GM12801 (cell line): Measurements from ENCODE around the gene SNTG2.

Experiments used
- CTCF ChIP-seq: IDR thresholded peaks from one replicate; pipeline ENCODE4 v1.5.1; 2011; ENCODE audit warnings: control low read depth; ENCODE audit not compliant: insufficient read length; ENCODE audit errors: extremely low read depth

Gene SNTG2

GRCh38 chr2:1156059-1156458 is 205.4 kb downstream of the SNTG2 start:
- no peak for TF ChIP-seq CTCF

DNA sequence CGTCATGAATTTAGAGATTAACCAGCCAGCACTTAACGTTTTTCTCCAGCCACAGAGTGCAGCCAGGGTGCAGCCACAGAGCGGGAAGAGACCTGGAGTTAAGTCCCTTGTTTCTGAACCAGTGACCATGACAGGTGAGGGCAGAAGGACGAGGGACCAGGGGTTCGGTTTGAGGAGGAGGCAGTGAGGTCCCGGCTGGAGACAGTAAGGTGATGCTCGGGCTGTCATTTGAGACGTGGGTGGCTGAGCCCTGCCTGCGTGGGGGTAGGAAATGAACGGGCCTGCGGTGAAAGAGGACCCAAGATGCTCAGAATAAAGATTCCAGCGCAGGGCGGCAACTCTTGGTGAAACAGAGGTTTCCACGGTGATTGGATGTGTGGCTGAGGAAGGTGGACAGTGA is 205.9 kb downstream of the SNTG2 start:
- TF ChIP-seq CTCF: no peak

DNA sequence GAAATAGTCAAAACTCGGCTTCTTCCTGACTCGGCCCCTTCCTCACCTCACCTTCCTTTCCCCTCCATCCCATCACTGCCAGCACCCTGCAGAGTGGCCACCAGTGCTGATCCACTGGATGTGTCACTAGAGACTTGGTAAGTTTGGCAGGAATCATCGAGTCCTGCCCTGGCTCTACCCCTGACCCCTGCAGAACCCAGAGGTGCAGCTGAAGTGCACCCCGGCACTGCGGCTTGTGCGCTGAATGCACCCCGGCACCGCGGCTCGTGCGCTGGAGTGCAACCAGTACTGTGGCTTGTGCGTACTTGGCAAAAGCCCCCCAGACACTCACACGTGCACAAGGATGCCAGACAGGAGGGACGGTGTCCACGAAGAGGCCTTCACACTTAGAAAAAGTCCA is 206.5 kb downstream of the SNTG2 start:
- TF ChIP-seq CTCF: no peak

DNA sequence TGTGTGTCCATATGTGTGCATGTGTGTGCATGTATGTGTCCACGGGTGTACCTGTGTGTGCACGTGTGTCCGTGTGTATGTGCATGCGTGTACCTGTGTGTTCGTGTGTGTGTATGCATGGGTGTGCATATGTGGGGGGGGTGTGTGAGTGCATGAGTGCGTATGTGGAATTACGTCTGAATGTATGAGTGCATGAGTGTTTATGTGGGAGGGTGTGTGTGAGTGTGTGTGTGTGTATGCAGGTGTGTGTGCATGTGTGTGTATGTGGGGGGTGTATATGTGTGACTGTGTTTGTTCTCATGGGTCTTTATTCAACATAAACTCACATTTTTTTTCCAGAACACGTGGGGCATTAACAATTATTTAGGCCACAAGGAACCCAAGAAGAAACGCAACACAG is 208.4 kb downstream of the SNTG2 start:
- no peak for TF ChIP-seq CTCF

DNA sequence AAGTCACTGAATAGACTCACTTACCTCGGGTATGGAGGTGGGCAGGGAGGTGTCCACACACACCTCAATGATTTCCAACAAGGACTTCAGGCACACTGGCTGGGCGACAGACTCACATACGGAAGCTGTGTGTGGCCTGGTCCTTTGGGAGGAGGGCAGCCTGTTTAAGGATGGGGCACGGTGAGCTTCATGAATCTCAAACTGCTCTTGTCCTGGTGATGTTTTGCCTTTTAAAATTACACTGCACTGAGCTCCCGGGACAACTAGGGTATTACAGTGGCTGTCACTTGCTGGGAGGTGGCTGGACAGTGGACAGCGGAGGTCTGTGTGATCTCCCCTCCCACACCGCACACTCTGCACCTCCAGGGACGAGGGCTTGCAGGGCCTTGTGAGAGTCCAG is 211.6 kb downstream of the SNTG2 start:
- TF ChIP-seq CTCF: no peak

- no peak for TF ChIP-seq CTCF
These were observed 212.3 kb downstream of the SNTG2 start for GRCh38 chr2:1162768-1163584.

DNA sequence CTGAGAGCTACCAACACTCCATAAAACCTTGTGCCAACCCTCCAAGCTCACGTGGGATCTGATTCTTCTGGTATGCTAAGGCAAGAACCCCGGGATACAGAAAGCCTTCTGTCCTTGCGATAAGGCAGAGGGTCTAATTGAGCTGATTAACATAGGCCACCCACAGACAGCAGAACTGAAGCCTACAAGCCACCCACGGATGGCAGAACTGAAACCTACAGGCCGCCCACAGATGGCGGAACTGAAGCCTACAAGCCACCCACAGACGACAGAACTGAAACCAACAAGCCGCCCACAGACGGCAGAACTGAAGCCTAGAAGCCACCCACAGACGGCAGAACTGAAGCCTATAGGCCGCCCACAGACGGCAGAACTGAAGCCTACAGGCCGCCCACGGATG is 216.3 kb downstream of the SNTG2 start:
- TF ChIP-seq CTCF: no peak
